HepG2 (cell line): ENCODE results near the gene STX5. TPM values are rescaled to one million over a fixed set of nuclear protein-coding genes. Genes with fewer than 3 reads are reported as not detected.
A peak's percentile ranks its signal among the peaks of the same experiment; 100 is the strongest.

ENCODE experiments used
- AHDC1 ChIP-seq: sonication (generic); formaldehyde crosslinking; IDR thresholded peaks from 2 replicates; pipeline ENCODE4 v1.5.1; 2020; ENCODE audit warnings: mild to moderate bottlenecking, missing genetic modification reagents, borderline replicate concordance
- HDAC1 ChIP-seq: sonication (generic); formaldehyde crosslinking; IDR thresholded peaks from 2 replicates; pipeline ENCODE4 v1.5.1; 2020; ENCODE audit warnings: mild to moderate bottlenecking, missing genetic modification reagents
- STAG1 ChIP-seq: sonication (generic); formaldehyde crosslinking; IDR thresholded peaks from 2 replicates; pipeline ENCODE4 v1.4.0; 2020; ENCODE audit warnings: missing genetic modification reagents
- TAF1 ChIP-seq: sonication (generic); formaldehyde crosslinking; IDR thresholded peaks from 2 replicates; pipeline ENCODE4 v1.4.0; 2020; ENCODE audit warnings: missing genetic modification reagents
- TBX3 ChIP-seq: fragments of 450-650 bp; IDR thresholded peaks from 2 replicates; pipeline ENCODE4 v1.6.1; 2017; ENCODE audit warnings: antibody characterized with exemption, mild to moderate bottlenecking, inconsistent platforms, borderline replicate concordance
- THAP9 ChIP-seq: sonication (generic); formaldehyde crosslinking; IDR thresholded peaks from 2 replicates; pipeline ENCODE4; 2020; ENCODE audit warnings: missing genetic modification reagents, mild to moderate bottlenecking, borderline replicate concordance
- ZNF180 ChIP-seq: sonication (generic); formaldehyde crosslinking; IDR thresholded peaks from 2 replicates; pipeline ENCODE4 v1.4.0; 2020; ENCODE audit warnings: low read depth, missing genetic modification reagents, borderline replicate concordance
- ZNF550 ChIP-seq: sonication (generic); formaldehyde crosslinking; IDR thresholded peaks from 2 replicates; pipeline ENCODE4 v1.4.0; 2020; ENCODE audit warnings: mild to moderate bottlenecking, missing genetic modification reagents, borderline replicate concordance
- ZNF615 ChIP-seq: sonication (generic); formaldehyde crosslinking; IDR thresholded peaks from 2 replicates; pipeline ENCODE4 v1.5.0; 2020; ENCODE audit warnings: mild to moderate bottlenecking, missing genetic modification reagents, borderline replicate concordance
- polyA plus RNA-seq, 8 experiments: library from polyadenylated mRNA; depleted of rRNA in 3 of 8; stranded (reverse) in 7 of 8; unstranded in 1 of 8; fragments of >200 nt; fragmentation: Illumina TruSeq in 4 of 8; extraction: Trizol in 4 of 8; gene quantifications; 2 replicates each; pipeline versions ENCODE4 v1.2.1 to v1.2.3, GENCODE V29; 2011 to 2016; ENCODE audit warnings: low read depth in 4 of 8, missing spikeins in 1 of 8, mixed read lengths in 1 of 8; ENCODE audit not compliant: insufficient read depth in 1 of 8
- total RNA-seq, 5 experiments: library from RNA; depleted of rRNA; stranded (reverse); fragments of >200 nt; fragmentation: Illumina TruSeq; extraction: Trizol; gene quantifications; 2 replicates each; pipeline ENCODE4 v1.2.3, GENCODE V29; 2016; ENCODE audit warnings: low read depth in 1 of 5
- TF ChIP-seq, protein P1 (sequence below): IDR thresholded peaks from 2 replicates; pipeline ENCODE4 v1.4.0; 2020; ENCODE audit warnings: mild to moderate bottlenecking, missing genetic modification reagents

The STX5 gene
- total and polyA plus RNA-seq, 2 of the 13 experiments (the other 11 are each of a cell fraction or from before 2014, with no cell fraction given), result 26.9 to 30.0 TPM

GRCh38 chr11:62805076-62805892 is 26.6 kb downstream of the STX5 start, which contains the start of gene NXF1 (continued):
- TF ChIP-seq AHDC1 (CRISPR knock-in tag) (0 out of 2 replicates have a peak, but pooled peaks have one; percentile 7), HDAC1 (CRISPR knock-in tag) (peak; percentile 90), ZNF615 (no peak), ZNF180 (no peak), TAF1 (CRISPR knock-in tag) (peak; percentile 99), THAP9 (CRISPR knock-in tag) (peak; percentile 75; the same call in 1 of the 2 replicates), STAG1 (no peak), ZNF550 (CRISPR knock-in tag) (no peak), TBX3 (no peak)
- TF ChIP-seq, protein P1, sequence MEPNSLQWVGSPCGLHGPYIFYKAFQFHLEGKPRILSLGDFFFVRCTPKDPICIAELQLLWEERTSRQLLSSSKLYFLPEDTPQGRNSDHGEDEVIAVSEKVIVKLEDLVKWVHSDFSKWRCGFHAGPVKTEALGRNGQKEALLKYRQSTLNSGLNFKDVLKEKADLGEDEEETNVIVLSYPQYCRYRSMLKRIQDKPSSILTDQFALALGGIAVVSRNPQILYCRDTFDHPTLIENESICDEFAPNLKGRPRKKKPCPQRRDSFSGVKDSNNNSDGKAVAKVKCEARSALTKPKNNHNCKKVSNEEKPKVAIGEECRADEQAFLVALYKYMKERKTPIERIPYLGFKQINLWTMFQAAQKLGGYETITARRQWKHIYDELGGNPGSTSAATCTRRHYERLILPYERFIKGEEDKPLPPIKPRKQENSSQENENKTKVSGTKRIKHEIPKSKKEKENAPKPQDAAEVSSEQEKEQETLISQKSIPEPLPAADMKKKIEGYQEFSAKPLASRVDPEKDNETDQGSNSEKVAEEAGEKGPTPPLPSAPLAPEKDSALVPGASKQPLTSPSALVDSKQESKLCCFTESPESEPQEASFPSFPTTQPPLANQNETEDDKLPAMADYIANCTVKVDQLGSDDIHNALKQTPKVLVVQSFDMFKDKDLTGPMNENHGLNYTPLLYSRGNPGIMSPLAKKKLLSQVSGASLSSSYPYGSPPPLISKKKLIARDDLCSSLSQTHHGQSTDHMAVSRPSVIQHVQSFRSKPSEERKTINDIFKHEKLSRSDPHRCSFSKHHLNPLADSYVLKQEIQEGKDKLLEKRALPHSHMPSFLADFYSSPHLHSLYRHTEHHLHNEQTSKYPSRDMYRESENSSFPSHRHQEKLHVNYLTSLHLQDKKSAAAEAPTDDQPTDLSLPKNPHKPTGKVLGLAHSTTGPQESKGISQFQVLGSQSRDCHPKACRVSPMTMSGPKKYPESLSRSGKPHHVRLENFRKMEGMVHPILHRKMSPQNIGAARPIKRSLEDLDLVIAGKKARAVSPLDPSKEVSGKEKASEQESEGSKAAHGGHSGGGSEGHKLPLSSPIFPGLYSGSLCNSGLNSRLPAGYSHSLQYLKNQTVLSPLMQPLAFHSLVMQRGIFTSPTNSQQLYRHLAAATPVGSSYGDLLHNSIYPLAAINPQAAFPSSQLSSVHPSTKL, result peak; percentile 60
